CD8-positive, alpha-beta memory T cell (primary cell): ENCODE results near the gene PIK3C2B. TPM values are rescaled to one million over a fixed set of nuclear protein-coding genes. Genes with fewer than 3 reads are reported as not detected.

ENCODE experiments used
- CTCF ChIA-PET: fragments of 350-600 bp; sonication (Branson Sonifier 250); formaldehyde crosslinking; loops from one replicate; lab custom pipeline; 2021; ENCODE audit warnings: antibody characterized with exemption; lab: Charles Lee
- POLR2A ChIA-PET: fragments of 350-600 bp; sonication (Branson Sonifier 250); formaldehyde crosslinking; loops from one replicate; lab custom pipeline; 2021; ENCODE audit warnings: antibody characterized with exemption; lab: Charles Lee
- DNase-seq, 5 donors: peaks; one replicate each; pipeline versions ENCODE4 v3.0.0 to v3.0.0-alpha.2; 2020 to 2022; ENCODE audit warnings: mixed read lengths in 1 of 5
- H3K27ac ChIP-seq: one replicate; pipeline ENCODE4 v1.7.0; 2013; ENCODE audit warnings: low read depth, mild to moderate bottlenecking, low read length, moderate library complexity
- H3K27me3 ChIP-seq: 2 replicates; pipeline ENCODE4 v1.7.0; 2013; ENCODE audit warnings: low read length, mild to moderate bottlenecking; ENCODE audit not compliant: insufficient read depth, poor library complexity, severe bottlenecking
- H3K36me3 ChIP-seq: 2 replicates; pipeline ENCODE4 v1.7.0; 2013; ENCODE audit warnings: mild to moderate bottlenecking, low read length, moderate library complexity; ENCODE audit not compliant: insufficient read depth
- H3K4me1 ChIP-seq: 2 replicates; pipeline ENCODE4 v1.7.0; 2013; ENCODE audit warnings: mild to moderate bottlenecking, low read length, moderate library complexity; ENCODE audit not compliant: insufficient read depth
- H3K4me3 ChIP-seq: 2 replicates; pipeline ENCODE4 v1.7.0; 2013; ENCODE audit warnings: mild to moderate bottlenecking, low read length
- H3K9me3 ChIP-seq: 2 replicates; pipeline ENCODE4 v1.7.0; 2013; ENCODE audit warnings: mild to moderate bottlenecking, low read length
- H3K27ac Mint-ChIP-seq, 8 donors: one replicate each; pipeline ENCODE4 v1.8.0; 2020 to 2021; ENCODE audit warnings: mixed read lengths in 8 of 8, mild to moderate bottlenecking in 6 of 8, inconsistent platforms in 3 of 8, moderate library complexity in 3 of 8
- H3K27me3 Mint-ChIP-seq, 2 donors: one replicate each; pipeline ENCODE4 v1.8.0; 2020 to 2021; ENCODE audit warnings: mixed read lengths in 2 of 2, mild to moderate bottlenecking in 1 of 2, moderate library complexity in 1 of 2
- H3K36me3 Mint-ChIP-seq, 3 donors: one replicate each; pipeline ENCODE4 v1.8.0; 2020 to 2021; ENCODE audit warnings: mixed read lengths in 3 of 3, inconsistent platforms in 1 of 3, mild to moderate bottlenecking in 1 of 3
- H3K4me1 Mint-ChIP-seq, 3 donors: one replicate each; pipeline ENCODE4 v1.8.0; 2020 to 2021; ENCODE audit warnings: mixed read lengths in 3 of 3, inconsistent platforms in 1 of 3, mild to moderate bottlenecking in 1 of 3
- H3K4me3 Mint-ChIP-seq, 7 donors: one replicate each; pipeline ENCODE4 v1.8.0; 2020 to 2021; ENCODE audit warnings: mixed read lengths in 7 of 7, mild to moderate bottlenecking in 6 of 7, moderate library complexity in 4 of 7, inconsistent platforms in 2 of 7
- H3K9me3 Mint-ChIP-seq, 5 donors: one replicate each; pipeline ENCODE4 v1.8.0; 2020 to 2022; ENCODE audit warnings: mixed read lengths in 5 of 5, mild to moderate bottlenecking in 3 of 5, moderate library complexity in 2 of 5, inconsistent platforms in 1 of 5
- polyA plus RNA-seq: library from polyadenylated mRNA; unstranded; fragments of 300-500 nt; fragmentation: Illumina TruSeq; gene quantifications from one replicate; pipeline ENCODE4 v1.2.3, GENCODE V29; 2021
- total RNA-seq, 2 experiments: library from RNA; stranded (reverse); gene quantifications; one replicate each; pipeline ENCODE4 v1.2.3, GENCODE V29; 2021

The PIK3C2B gene
- total and polyA plus RNA-seq, 3 experiments from 2014 or later = 2.9 to 19.6 (median 19.4) TPM

- H3K27ac Mint-ChIP-seq = peak overlapping the region in 1 of 8 donors; percentile 37
- H3K27me3 Mint-ChIP-seq = peaks cover 0 to 2% of the 10 kb centered on the region in 2 donors
- Histone ChIP-seq H3K36me3 (no peaks in the 10 kb centered on the region), H3K27ac (no peak overlapping the region), H3K27me3 (no peaks in the 10 kb centered on the region), H3K4me1 (peaks cover 5% of the 10 kb centered on the region), H3K4me3 (no peak overlapping the region), H3K9me3 (no peaks in the 10 kb centered on the region)
- peaks cover 0 to 4% (median 0%) of the 10 kb centered on the region in 3 donors for H3K36me3 Mint-ChIP-seq
- H3K9me3 Mint-ChIP-seq = no peaks in the 10 kb centered on the region
- ChIA-PET POLR2A (interaction anchor here (0.9 to 1.0 kb wide), 2 partner anchors 53 kb away, joined by 3 read pairs; no protein-coding TSS in a partner anchor), CTCF (interaction anchor here (1.2 to 18.2 kb wide), 7 partner anchors 37 to 101 kb away, joined by 3 to 496 read pairs (median 7); no protein-coding TSS in a partner anchor)
- H3K4me1 Mint-ChIP-seq = peaks cover 12 to 20% (median 17%) of the 10 kb centered on the region in 3 donors
- DNase-seq = no peak
- H3K4me3 Mint-ChIP-seq = peak overlapping the region in 1 of 7 donors; percentile 14
Observed at GRCh38 chr1:204499511-204500468, 5.2 kb upstream of the PIK3C2B start.

- Histone ChIP-seq H3K4me3 (no peak overlapping the region), H3K36me3 (no peaks in the 10 kb centered on the region), H3K4me1 (peaks cover 5% of the 10 kb centered on the region), H3K27me3 (no peaks in the 10 kb centered on the region), H3K27ac (no peak overlapping the region), H3K9me3 (no peaks in the 10 kb centered on the region)
- H3K27me3 Mint-ChIP-seq = peaks cover 0 to 2% of the 10 kb centered on the region in 2 donors
- ChIA-PET CTCF (interaction anchor here (1.2 to 18.2 kb wide), 4 partner anchors 17 to 67 kb away, joined by 3 to 496 read pairs (median 5); no protein-coding TSS in a partner anchor), POLR2A (interaction anchor here (1.0 kb wide), 1 partner anchor 53 kb away, joined by 3 read pairs; no protein-coding TSS in a partner anchor)
- peaks cover 12 to 20% (median 17%) of the 10 kb centered on the region in 3 donors for H3K4me1 Mint-ChIP-seq
- no peaks in the 10 kb centered on the region for H3K9me3 Mint-ChIP-seq
- no peak for DNase-seq
- H3K4me3 Mint-ChIP-seq = peak overlapping the region in 1 of 7 donors; percentile 14
- H3K27ac Mint-ChIP-seq = peak overlapping the region in 2 of 8 donors; percentile 2 to 37
- H3K36me3 Mint-ChIP-seq = peaks cover 0 to 5% (median 0%) of the 10 kb centered on the region in 3 donors
Observed at GRCh38 chr1:204498981-204499380, 4.4 kb upstream of the PIK3C2B start.

- H3K27me3 Mint-ChIP-seq = peaks cover 0 to 2% of the 10 kb centered on the region in 2 donors
Observed at GRCh38 chr1:204495777-204496176, 1.2 kb upstream of the PIK3C2B start.

GRCh38 chr1:204495078-204495753, 611 bp upstream of the PIK3C2B start:
- Histone ChIP-seq H3K4me3 (peak overlapping the region; percentile 58), H3K9me3 (no peaks in the 10 kb centered on the region), H3K27me3 (no peaks in the 10 kb centered on the region), H3K36me3 (no peaks in the 10 kb centered on the region), H3K4me1 (peaks cover 29% of the 10 kb centered on the region), H3K27ac (peak overlapping the region; percentile 77)
- Mint-ChIP-seq H3K27me3 (peaks cover 0 to 2% of the 10 kb centered on the region in 2 donors), H3K27ac (peak overlapping the region; percentile 85 to 97 (median 95)), H3K4me3 (peak overlapping the region; percentile 85 to 97 (median 94)), H3K4me1 (peaks cover 34 to 49% (median 44%) of the 10 kb centered on the region in 3 donors), H3K36me3 (peaks cover 0 to 10% (median 0%) of the 10 kb centered on the region in 3 donors), H3K9me3 (no peaks in the 10 kb centered on the region)
- POLR2A ChIA-PET = interaction anchor here (0.5 to 2.4 kb wide), 10 partner anchors 8 to 65 kb away, joined by 3 to 39 read pairs (median 6); partner anchors contain the start of gene MDM4
- DNase-seq = peak in 1 of 5 donors; percentile 25
- CTCF ChIA-PET = interaction anchor here (1.0 to 18.2 kb wide), 9 partner anchors 8 to 97 kb away, joined by 4 to 496 read pairs (median 23); partner anchors contain the start of gene MDM4

More at GRCh38 chr1:204495777-204496176, 1.2 kb upstream of the PIK3C2B start:
- no peak for DNase-seq
- peaks cover 27% of the 10 kb centered on the region for H3K4me1 ChIP-seq
- Mint-ChIP-seq H3K9me3 (no peaks in the 10 kb centered on the region), H3K36me3 (peaks cover 0 to 7% (median 0%) of the 10 kb centered on the region in 3 donors), H3K27ac (peak overlapping the region; percentile 22 to 97 (median 88)), H3K4me3 (peak overlapping the region; percentile 85 to 97 (median 94)), H3K4me1 (peaks cover 30 to 44% (median 38%) of the 10 kb centered on the region in 3 donors)
- H3K36me3 ChIP-seq = no peaks in the 10 kb centered on the region
- peak overlapping the region; percentile 58 for H3K4me3 ChIP-seq
- H3K27ac ChIP-seq = no peak overlapping the region
- POLR2A ChIA-PET = interaction anchor here (0.5 to 2.4 kb wide), 3 partner anchors 11 to 66 kb away, joined by 3 to 39 read pairs (median 14); partner anchors contain the start of gene MDM4
- H3K9me3 ChIP-seq = no peaks in the 10 kb centered on the region
- no peaks in the 10 kb centered on the region for H3K27me3 ChIP-seq
- CTCF ChIA-PET = interaction anchor here (2.0 to 18.2 kb wide), 5 partner anchors 11 to 98 kb away, joined by 11 to 496 read pairs (median 23); partner anchors contain the start of gene MDM4

GRCh38 chr1:204493984-204494280, 673 bp downstream of the PIK3C2B start:
- H3K4me1 ChIP-seq = peaks cover 30% of the 10 kb centered on the region
- no peaks in the 10 kb centered on the region for H3K9me3 Mint-ChIP-seq

GRCh38 chr1:204493145-204493983, 1.2 kb downstream of the PIK3C2B start:
- H3K27ac Mint-ChIP-seq = peak overlapping the region; percentile 85 to 99 (median 95)
- no peaks in the 10 kb centered on the region for H3K9me3 ChIP-seq
- peak overlapping the region; percentile 58 for H3K4me3 ChIP-seq
- H3K27ac ChIP-seq = peak overlapping the region; percentile 77
- ChIA-PET CTCF (interaction anchor here (0.9 to 18.2 kb wide), 17 partner anchors 8 to 314 kb away, joined by 3 to 496 read pairs (median 8); partner anchors contain the start of gene MDM4), POLR2A (interaction anchor here (0.5 to 2.4 kb wide), 12 partner anchors 8 to 795 kb away, joined by 3 to 39 read pairs (median 5); partner anchors contain the start of gene MDM4)
- peaks cover 0 to 22% (median 3%) of the 10 kb centered on the region in 3 donors for H3K36me3 Mint-ChIP-seq
- H3K36me3 ChIP-seq = no peaks in the 10 kb centered on the region
- no peaks in the 10 kb centered on the region for H3K27me3 ChIP-seq
- peaks cover 46 to 65% (median 60%) of the 10 kb centered on the region in 3 donors for H3K4me1 Mint-ChIP-seq
- no peak for DNase-seq
- peak overlapping the region; percentile 85 to 97 (median 94) for H3K4me3 Mint-ChIP-seq
- peaks cover 0 to 2% of the 10 kb centered on the region in 2 donors for H3K27me3 Mint-ChIP-seq
- no peaks in the 10 kb centered on the region for H3K9me3 Mint-ChIP-seq
- peaks cover 30% of the 10 kb centered on the region for H3K4me1 ChIP-seq

More at GRCh38 chr1:204493984-204494280, 673 bp downstream of the PIK3C2B start:
- CTCF ChIA-PET = interaction anchor here (0.8 to 18.2 kb wide), 17 partner anchors 9 to 313 kb away, joined by 3 to 496 read pairs (median 8); partner anchors contain the start of gene MDM4
- Mint-ChIP-seq H3K4me3 (peak overlapping the region; percentile 85 to 97 (median 94)), H3K36me3 (peaks cover 0 to 17% (median 3%) of the 10 kb centered on the region in 3 donors), H3K27me3 (peaks cover 0 to 2% of the 10 kb centered on the region in 2 donors), H3K4me1 (peaks cover 42 to 60% (median 55%) of the 10 kb centered on the region in 3 donors), H3K27ac (peak overlapping the region; percentile 85 to 99 (median 95))
- Histone ChIP-seq H3K27me3 (no peaks in the 10 kb centered on the region), H3K27ac (peak overlapping the region; percentile 77), H3K36me3 (no peaks in the 10 kb centered on the region), H3K4me3 (peak overlapping the region; percentile 58), H3K9me3 (no peaks in the 10 kb centered on the region)
- DNase-seq = peak; percentile 35 to 78 (median 61)
- POLR2A ChIA-PET = interaction anchor here (0.6 to 2.4 kb wide), 12 partner anchors 8 to 63 kb away, joined by 3 to 39 read pairs (median 5); partner anchors contain the start of gene MDM4
